ENCODE results near the gene RALGDS. TPM values are rescaled to one million over a fixed set of nuclear protein-coding genes. Genes with fewer than 3 reads are reported as not detected.

Gene RALGDS
- polyA plus RNA-seq, 1 donor (not counting 4 experiments of a cell fraction or from before 2014, with no cell fraction given): 22.6 TPM

GRCh38 chr9:133050781-133051180 is 70.3 kb downstream of the RALGDS start:
- Histone ChIP-seq H3K9me3 (ENCODE audit: control insufficient read depth, low read depth, low read length) (no peaks in the 10 kb centered on the region), H4K20me1 (ENCODE audit: control insufficient read depth, extremely low read depth, insufficient read depth, low read length) (peaks cover 3% of the 10 kb centered on the region), H3K9ac (ENCODE audit: control insufficient read depth, extremely low read depth, insufficient read depth, low read length) (no peak overlapping the region), H3K4me1 (ENCODE audit: control insufficient read depth, extremely low read depth, insufficient read depth, low read length) (no peaks in the 10 kb centered on the region), H3K4me2 (ENCODE audit: control insufficient read depth, extremely low read depth, insufficient read depth, low read depth, low read length) (no peak overlapping the region), H3K4me3 (ENCODE audit: control insufficient read depth in 2 of 3, extremely low read depth in 1 of 3, insufficient read depth in 2 of 3, low read depth in 1 of 3, low read length in 3 of 3) (no peak overlapping the region), H3K27ac (ENCODE audit: control insufficient read depth, insufficient read depth, low read length) (no peak overlapping the region), H3K79me2 (ENCODE audit: control insufficient read depth, insufficient read depth, low read length) (no peaks in the 10 kb centered on the region), H2AFZ (ENCODE audit: control insufficient read depth, low read length) (no peak overlapping the region), H3K36me3 (ENCODE audit: control insufficient read depth in 2 of 2, extremely low read depth in 1 of 2, insufficient read depth in 2 of 2, low read length in 2 of 2) (peaks cover 24 to 30% of the 10 kb centered on the region in 2 experiments), H3K27me3 (ENCODE audit: control insufficient read depth, extremely low read depth, insufficient read depth, low read length) (no peaks in the 10 kb centered on the region), H3K9me1 (ENCODE audit: control insufficient read depth, extremely low read depth, insufficient read depth, low read length) (no peaks in the 10 kb centered on the region)
- FAIRE-seq (no peak), DNase-seq (ENCODE audit: low read depth, low spot score) (no peak)
- no peak for TF ChIP-seq CTCF (optimal IDR thresholded peaks at IDR 0.05 in 1 of 3, IDR thresholded peaks at IDR 0.05 in 1 of 3, conservative IDR thresholded peaks at IDR 0.05 in 1 of 3; ENCODE audit: extremely low read depth in 1 of 3, insufficient read depth in 2 of 3, low read length in 3 of 3)
- dilution Hi-C loops (cut with MboI; ENCODE audit: extremely low pct_ligation_motif_present, low sequenced_read_pairs): no loop called here

- H3K4me1 ChIP-seq (ENCODE audit: control insufficient read depth, extremely low read depth, insufficient read depth, low read length): no peaks in the 10 kb centered on the region
- no peaks in the 10 kb centered on the region for H3K79me2 ChIP-seq (ENCODE audit: control insufficient read depth, insufficient read depth, low read length)
- no peaks in the 10 kb centered on the region for H3K9me3 ChIP-seq (ENCODE audit: control insufficient read depth, low read depth, low read length)
- DNase-seq (ENCODE audit: low read depth, low spot score): no peak
- H4K20me1 ChIP-seq (ENCODE audit: control insufficient read depth, extremely low read depth, insufficient read depth, low read length): peaks cover 3% of the 10 kb centered on the region
- H3K9ac ChIP-seq (ENCODE audit: control insufficient read depth, extremely low read depth, insufficient read depth, low read length): no peak overlapping the region
- no peak overlapping the region for H3K4me3 ChIP-seq (ENCODE audit: control insufficient read depth in 2 of 3, extremely low read depth in 1 of 3, insufficient read depth in 2 of 3, low read depth in 1 of 3, low read length in 3 of 3)
- dilution Hi-C loops (cut with MboI; ENCODE audit: extremely low pct_ligation_motif_present, low sequenced_read_pairs): no loop called here
- TF ChIP-seq CTCF (optimal IDR thresholded peaks at IDR 0.05 in 1 of 3, IDR thresholded peaks at IDR 0.05 in 1 of 3, conservative IDR thresholded peaks at IDR 0.05 in 1 of 3; ENCODE audit: extremely low read depth in 1 of 3, insufficient read depth in 2 of 3, low read length in 3 of 3): no peak
- TF ChIP-seq EZH2 (IDR thresholded peaks at IDR 0.05; ENCODE audit: low read length): no peak
- H3K27me3 ChIP-seq (ENCODE audit: control insufficient read depth, extremely low read depth, insufficient read depth, low read length): no peaks in the 10 kb centered on the region
- no peaks in the 10 kb centered on the region for H3K9me1 ChIP-seq (ENCODE audit: control insufficient read depth, extremely low read depth, insufficient read depth, low read length)
- no peak for FAIRE-seq
- no peak overlapping the region for H3K27ac ChIP-seq (ENCODE audit: control insufficient read depth, insufficient read depth, low read length)
- no peak overlapping the region for H3K4me2 ChIP-seq (ENCODE audit: control insufficient read depth, extremely low read depth, insufficient read depth, low read depth, low read length)
- no peak overlapping the region for H2AFZ ChIP-seq (ENCODE audit: control insufficient read depth, low read length)
- H3K36me3 ChIP-seq (ENCODE audit: control insufficient read depth in 2 of 2, extremely low read depth in 1 of 2, insufficient read depth in 2 of 2, low read length in 2 of 2): peaks cover 26 to 31% of the 10 kb centered on the region in 2 experiments
Measured at GRCh38 chr9:133050142-133050541, 70.9 kb downstream of the RALGDS start.
